ENCODE results near the gene CEP131. TPM values are rescaled to one million over a fixed set of nuclear protein-coding genes. Genes with fewer than 3 reads are reported as not detected.

CEP131 gene
- total RNA-seq, 2 experiments from 2014 or later, result 12.9 to 13.8 TPM

GRCh38 chr17:81252987-81253329, 30.2 kb upstream of the CEP131 start:
- ChIA-PET CTCF (interaction anchor here (0.7 to 1.4 kb wide), 5 partner anchors 10 to 302 kb away, joined by 3 to 9 read pairs (median 3); no protein-coding TSS in a partner anchor), POLR2A (no interaction called here)

- CTCF ChIA-PET, result interaction anchor here (0.7 to 1.4 kb wide), 5 partner anchors 10 to 303 kb away, joined by 3 to 9 read pairs (median 3); no protein-coding TSS in a partner anchor
- POLR2A ChIA-PET, result no interaction called here
Measured at GRCh38 chr17:81252326-81252986, 29.7 kb upstream of the CEP131 start.

- CTCF ChIA-PET, result no interaction called here
- POLR2A ChIA-PET, result no interaction called here
Measured at GRCh38 chr17:81251709-81252301, 29.0 kb upstream of the CEP131 start.

- ChIA-PET CTCF (no interaction called here), POLR2A (interaction anchor here (1.3 kb wide), 1 partner anchor 13 kb away, joined by 3 read pairs; the partner anchor contains the start of genes NDUFAF8 and TEPSIN)
Measured at GRCh38 chr17:81251094-81251708, 28.4 kb upstream of the CEP131 start.

GRCh38 chr17:81250286-81251093, 27.7 kb upstream of the CEP131 start:
- ChIA-PET POLR2A (interaction anchor here (0.6 to 1.3 kb wide), 2 partner anchors 12 to 262 kb away, joined by 3 read pairs; partner anchors contain the start of genes NDUFAF8 and TEPSIN), CTCF (interaction anchor here (0.8 kb wide), 1 partner anchor 50 kb away, joined by 3 read pairs; no protein-coding TSS in a partner anchor)

- POLR2A ChIA-PET, result interaction anchor here (0.6 to 1.3 kb wide), 2 partner anchors 11 to 261 kb away, joined by 3 read pairs; partner anchors contain the start of genes NDUFAF8 and TEPSIN
- CTCF ChIA-PET, result interaction anchor here (0.8 kb wide), 1 partner anchor 49 kb away, joined by 3 read pairs; no protein-coding TSS in a partner anchor
Measured at GRCh38 chr17:81249223-81250040, 26.7 kb upstream of the CEP131 start.

- POLR2A ChIA-PET, result no interaction called here
- CTCF ChIA-PET, result interaction anchor here (0.6 kb wide), 1 partner anchor 646 kb away, joined by 4 read pairs; no protein-coding TSS in a partner anchor
Measured at GRCh38 chr17:81248649-81249048, 25.9 kb upstream of the CEP131 start.

GRCh38 chr17:81247339-81247990, 24.7 kb upstream of the CEP131 start:
- CTCF ChIA-PET, result no interaction called here
- POLR2A ChIA-PET, result interaction anchor here (0.6 kb wide), 2 partner anchors 15 to 25 kb away, joined by 3 to 5 read pairs; partner anchors contain the start of gene CEP131

- CTCF ChIA-PET, result no interaction called here
- POLR2A ChIA-PET, result interaction anchor here (0.6 kb wide), 1 partner anchor 15 kb away, joined by 5 read pairs; no protein-coding TSS in a partner anchor
Measured at GRCh38 chr17:81246679-81247338, 24.0 kb upstream of the CEP131 start.

DNA sequence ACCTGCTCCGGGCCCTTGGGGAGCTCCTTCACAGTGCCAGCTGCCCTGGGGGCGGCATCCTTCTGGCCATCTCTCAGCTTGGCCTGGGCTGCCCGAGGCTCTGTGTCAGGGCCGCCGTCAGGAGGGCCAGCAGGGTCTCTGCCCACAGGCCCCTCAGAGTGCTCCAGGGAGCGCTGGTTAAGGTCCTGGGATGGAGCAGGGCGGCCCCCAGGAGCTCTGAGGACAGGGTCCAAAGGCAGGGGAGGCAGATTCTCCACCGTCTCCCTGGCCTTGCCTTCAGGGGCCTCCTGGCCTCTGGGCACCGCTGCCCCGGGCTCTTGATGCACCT, 23.5 kb upstream of the CEP131 start:
- CTCF ChIA-PET, result interaction anchor here (1.5 kb wide), 1 partner anchor 49 kb away, joined by 4 read pairs; the partner anchor contains the start of gene SLC38A10
- POLR2A ChIA-PET, result no interaction called here

DNA sequence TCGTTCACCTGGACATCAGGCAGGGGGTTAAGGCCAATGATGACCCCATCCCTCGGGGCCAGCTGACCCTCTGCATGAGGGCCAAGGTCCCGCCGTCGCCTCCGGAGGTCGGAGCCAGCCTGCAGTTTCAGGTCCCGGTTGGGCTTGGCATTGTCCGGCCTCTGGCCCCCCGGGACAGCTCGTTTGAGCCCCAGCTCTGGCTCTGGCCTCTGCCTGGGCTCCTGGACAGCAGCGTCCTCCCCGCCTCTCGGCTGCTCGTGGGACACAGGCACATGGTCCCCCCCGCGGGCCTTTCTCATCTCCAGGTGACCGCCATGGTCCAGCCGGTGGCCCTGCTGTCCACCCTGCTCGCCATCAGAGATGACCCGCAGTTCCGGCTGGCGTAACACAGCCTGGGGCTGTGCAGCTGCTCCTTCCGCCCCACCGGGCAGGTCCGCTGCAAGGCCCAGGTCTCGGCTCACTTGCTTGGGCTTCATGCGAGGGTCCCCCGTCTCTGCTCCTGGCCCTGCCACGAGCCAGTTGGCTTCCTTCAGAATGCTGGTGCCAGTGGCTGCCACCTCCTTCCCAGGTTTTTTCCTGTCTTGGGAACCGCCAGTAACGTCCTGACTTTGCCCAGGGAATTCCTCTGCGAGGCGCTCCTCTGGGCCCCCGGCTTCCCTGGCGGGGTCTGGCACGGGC, 23.0 kb upstream of the CEP131 start:
- ChIA-PET POLR2A (interaction anchor here (1.3 kb wide), 1 partner anchor 40 kb away, joined by 4 read pairs; no protein-coding TSS in a partner anchor), CTCF (interaction anchor here (1.5 kb wide), 1 partner anchor 50 kb away, joined by 4 read pairs; the partner anchor contains the start of gene SLC38A10)

GRCh38 chr17:81245024-81245664, 22.4 kb upstream of the CEP131 start:
- ChIA-PET POLR2A (interaction anchor here (1.3 kb wide), 1 partner anchor 40 kb away, joined by 4 read pairs; no protein-coding TSS in a partner anchor), CTCF (interaction anchor here (1.5 kb wide), 1 partner anchor 50 kb away, joined by 4 read pairs; the partner anchor contains the start of gene SLC38A10)

DNA sequence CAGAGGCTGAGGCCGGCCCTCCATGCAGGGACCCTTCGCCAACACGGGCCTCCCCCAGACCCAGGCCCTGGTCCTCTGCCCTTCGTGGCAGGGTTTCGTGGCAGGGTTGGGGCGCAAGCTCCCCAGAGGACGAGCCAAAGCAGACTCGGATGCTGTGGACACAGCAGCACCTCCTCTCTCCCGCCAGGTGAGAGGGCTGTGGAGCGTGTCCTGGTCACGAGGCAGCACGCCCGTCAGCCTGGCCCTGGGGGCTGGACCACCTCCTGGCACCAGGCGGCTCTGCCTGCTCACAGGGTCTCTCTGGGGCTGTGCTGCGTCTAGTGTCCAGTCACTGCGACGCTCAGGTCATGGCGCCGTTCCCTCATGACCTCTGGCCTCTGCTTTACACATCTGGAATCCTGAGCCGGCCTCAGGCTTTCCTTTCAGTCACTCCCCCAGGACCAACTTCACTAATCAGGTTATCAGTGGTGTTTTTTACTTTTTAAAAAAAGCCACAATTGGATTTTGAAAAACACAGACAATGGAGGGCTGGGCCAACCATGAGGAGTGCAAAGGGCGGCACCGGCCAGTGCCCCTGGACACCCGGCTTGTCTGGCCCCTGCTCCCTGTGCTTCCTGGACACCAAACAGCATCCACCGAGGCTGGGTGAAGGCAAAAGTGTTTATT, 21.7 kb upstream of the CEP131 start:
- POLR2A ChIA-PET, result interaction anchor here (1.3 kb wide), 1 partner anchor 41 kb away, joined by 4 read pairs; no protein-coding TSS in a partner anchor
- CTCF ChIA-PET, result interaction anchor here (1.5 kb wide), 1 partner anchor 51 kb away, joined by 4 read pairs; the partner anchor contains the start of gene SLC38A10

GRCh38 chr17:81243333-81243664, 20.5 kb upstream of the CEP131 start:
- ChIA-PET CTCF (no interaction called here), POLR2A (no interaction called here)

DNA sequence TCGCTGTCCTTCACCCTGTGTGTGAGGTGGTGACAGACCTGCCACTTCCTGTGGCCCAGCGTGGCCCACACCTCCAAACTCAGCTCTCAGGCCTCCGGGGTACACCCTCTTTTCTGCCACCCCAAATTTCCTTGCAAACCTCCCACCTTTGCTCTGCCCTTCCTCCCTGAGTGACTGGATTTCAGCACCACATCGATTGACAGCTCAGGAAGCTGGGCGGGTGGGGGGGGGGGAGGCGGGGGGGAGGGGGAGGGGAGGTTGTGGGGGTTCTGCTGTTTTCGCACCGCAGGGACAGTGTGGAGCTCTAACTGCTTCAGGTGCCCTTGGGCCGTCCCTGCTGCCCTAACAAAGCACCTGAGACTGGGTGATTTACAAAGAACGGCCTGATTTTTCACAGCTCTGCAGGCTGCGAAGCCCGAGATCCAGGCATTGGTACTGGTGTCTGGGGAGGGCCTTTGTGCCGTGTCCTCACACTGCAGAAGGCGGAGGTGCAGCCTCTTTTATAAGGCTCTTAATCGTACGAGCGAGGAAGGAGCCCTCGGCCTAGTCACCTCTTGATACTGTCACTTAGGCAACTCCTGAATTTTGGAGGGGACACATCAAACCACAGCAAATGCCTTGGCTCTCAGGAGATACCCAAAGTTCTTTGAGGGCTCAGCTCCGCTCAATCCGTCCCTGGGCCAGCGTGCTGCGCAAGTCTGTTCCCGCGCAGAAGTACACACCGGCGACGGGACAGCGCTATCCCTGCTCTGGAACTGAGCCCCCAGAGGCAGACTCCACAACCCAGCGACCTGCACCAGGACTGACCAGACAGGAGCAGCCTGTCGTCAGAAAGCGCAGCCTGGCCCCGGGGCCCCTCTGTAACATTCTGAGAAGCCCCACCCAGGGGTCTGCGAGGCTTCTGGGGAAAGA, 19.9 kb upstream of the CEP131 start:
- ChIA-PET CTCF (interaction anchor here (0.6 to 0.8 kb wide), 2 partner anchors 10 to 28 kb away, joined by 3 read pairs; no protein-coding TSS in a partner anchor), POLR2A (no interaction called here)

All from activated CD8-positive, alpha-beta memory T cell treated with anti-CD3 and anti-CD28 coated beads for 36 hours (primary cell).